ENCODE results near the gene DDC. TPM values are rescaled to one million over a fixed set of nuclear protein-coding genes. Genes with fewer than 3 reads are reported as not detected.

The DDC gene, protein sequence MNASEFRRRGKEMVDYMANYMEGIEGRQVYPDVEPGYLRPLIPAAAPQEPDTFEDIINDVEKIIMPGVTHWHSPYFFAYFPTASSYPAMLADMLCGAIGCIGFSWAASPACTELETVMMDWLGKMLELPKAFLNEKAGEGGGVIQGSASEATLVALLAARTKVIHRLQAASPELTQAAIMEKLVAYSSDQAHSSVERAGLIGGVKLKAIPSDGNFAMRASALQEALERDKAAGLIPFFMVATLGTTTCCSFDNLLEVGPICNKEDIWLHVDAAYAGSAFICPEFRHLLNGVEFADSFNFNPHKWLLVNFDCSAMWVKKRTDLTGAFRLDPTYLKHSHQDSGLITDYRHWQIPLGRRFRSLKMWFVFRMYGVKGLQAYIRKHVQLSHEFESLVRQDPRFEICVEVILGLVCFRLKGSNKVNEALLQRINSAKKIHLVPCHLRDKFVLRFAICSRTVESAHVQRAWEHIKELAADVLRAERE
- total RNA-seq (under 1 TPM in 3 of 7 donors, not detected in 4; 0.26 to 0.55 (median 0.51) TPM), polyA plus RNA-seq (under 1 TPM; 0.03 to 0.32 (median 0.13) TPM)
- long read RNA-seq, donor 1: 0 reads
- long read RNA-seq, donor 2: 0 reads

DNA sequence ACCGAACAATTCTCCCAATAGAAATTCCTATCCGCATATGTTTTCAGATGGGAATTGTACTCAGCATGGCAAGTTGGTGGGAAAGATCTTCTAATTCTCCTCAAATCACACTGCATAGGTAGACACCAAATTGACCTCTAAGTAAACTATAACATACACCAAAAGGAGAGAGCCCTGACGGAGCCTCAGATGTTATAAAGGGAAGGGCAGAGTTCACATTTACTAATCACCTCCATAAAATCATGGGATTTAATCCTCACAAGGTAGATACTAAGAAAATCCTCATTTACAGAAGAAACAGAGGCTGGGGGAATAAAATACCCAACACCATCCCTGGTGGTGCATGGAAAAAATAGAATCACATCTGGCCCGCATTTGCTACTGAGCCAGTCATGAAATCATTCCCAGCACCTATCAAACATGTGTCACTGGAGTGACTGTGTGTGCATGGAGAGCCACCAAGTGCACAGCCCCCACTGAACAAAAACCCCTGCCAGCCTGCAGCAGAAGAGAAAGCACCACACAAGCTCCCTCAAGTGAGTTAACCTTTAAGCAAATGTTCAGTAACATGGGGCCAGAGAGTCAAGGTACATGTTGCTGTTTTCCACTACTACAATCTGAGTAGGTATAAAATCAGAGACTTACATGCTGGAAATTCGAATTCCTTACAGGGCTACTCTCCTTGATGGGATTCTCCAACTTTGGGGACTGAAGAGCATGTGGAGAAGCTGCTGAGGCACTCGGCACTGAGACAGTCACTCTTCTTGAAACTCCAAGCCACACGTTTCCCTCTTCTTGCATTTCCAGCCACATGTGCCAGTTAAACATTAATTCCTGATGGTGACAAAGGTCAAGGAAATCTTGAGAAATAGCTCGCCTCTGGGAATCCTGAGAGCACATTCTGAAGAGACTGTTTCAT is at the start of gene DDC:
TSS of gene DDC (minus strand) at position 766 of the 919 bp plus-strand sequence. CDS start 21,320 bp downstream, outside the sequence.
- no peak within 1 kb of the TSS for H3K27ac ChIP-seq
- H3K4me3 ChIP-seq: no peak within 1 kb of the TSS
- no peaks in the 10 kb centered on the region for H3K36me3 ChIP-seq
- intact Hi-C loops (cut with DNase I; ENCODE audit: low total_unique reads): no loop called here
- peaks cover 0 to 2% (median under 1%) of the 10 kb centered on the region in 8 donors for H3K9me3 ChIP-seq
- H3K27me3 ChIP-seq (replicated peaks in 1 of 7): peaks cover 0 to 12% (median 0%) of the 10 kb centered on the region in 7 donors
- WGBS, 5 donors: 66 to 72% (median 72%) methylated on average over 8 of the region's 8 CpGs
- H3K4me1 ChIP-seq: no peaks in the 10 kb centered on the region
- TF ChIP-seq, protein P1, sequence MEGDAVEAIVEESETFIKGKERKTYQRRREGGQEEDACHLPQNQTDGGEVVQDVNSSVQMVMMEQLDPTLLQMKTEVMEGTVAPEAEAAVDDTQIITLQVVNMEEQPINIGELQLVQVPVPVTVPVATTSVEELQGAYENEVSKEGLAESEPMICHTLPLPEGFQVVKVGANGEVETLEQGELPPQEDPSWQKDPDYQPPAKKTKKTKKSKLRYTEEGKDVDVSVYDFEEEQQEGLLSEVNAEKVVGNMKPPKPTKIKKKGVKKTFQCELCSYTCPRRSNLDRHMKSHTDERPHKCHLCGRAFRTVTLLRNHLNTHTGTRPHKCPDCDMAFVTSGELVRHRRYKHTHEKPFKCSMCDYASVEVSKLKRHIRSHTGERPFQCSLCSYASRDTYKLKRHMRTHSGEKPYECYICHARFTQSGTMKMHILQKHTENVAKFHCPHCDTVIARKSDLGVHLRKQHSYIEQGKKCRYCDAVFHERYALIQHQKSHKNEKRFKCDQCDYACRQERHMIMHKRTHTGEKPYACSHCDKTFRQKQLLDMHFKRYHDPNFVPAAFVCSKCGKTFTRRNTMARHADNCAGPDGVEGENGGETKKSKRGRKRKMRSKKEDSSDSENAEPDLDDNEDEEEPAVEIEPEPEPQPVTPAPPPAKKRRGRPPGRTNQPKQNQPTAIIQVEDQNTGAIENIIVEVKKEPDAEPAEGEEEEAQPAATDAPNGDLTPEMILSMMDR (IDR thresholded peaks at IDR 0.05 in 8 of 11, conservative IDR thresholded peaks at IDR 0.05 in 3 of 11): no peak
- TF ChIP-seq POLR2A (IDR thresholded peaks at IDR 0.05): no peak
- no peak for TF ChIP-seq POLR2AphosphoS5 (IDR thresholded peaks at IDR 0.05)
- no peak for DNase-seq

DNA sequence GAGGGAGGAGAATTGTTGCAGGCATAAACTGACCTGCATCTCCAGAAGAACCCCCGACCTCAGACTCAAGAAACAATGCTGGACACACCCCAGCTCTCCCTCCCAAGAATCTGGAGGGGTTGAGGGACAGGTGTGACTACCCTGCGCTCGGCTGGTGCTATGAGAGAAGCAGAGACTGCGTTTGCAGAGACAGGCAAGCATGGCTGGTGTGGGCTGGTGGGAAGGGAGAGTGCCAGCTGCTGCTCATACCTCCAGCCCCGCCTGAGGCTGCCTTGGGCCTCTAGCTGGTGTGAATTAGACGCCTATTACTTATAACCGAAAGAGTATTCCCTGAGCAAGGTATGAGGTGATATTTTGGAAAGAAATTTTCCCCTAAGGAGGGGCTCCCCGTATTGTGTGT is 48.3 kb upstream of the DDC start:
- Histone ChIP-seq H3K4me3 (no peak overlapping the region), H3K27ac (no peak overlapping the region), H3K9me3 (no peaks in the 10 kb centered on the region), H3K36me3 (peaks cover 0 to 100% (median 30%) of the 10 kb centered on the region in 6 donors), H3K4me1 (peaks cover 0 to 19% (median 15%) of the 10 kb centered on the region in 6 donors), H3K27me3 (replicated peaks in 1 of 7) (no peaks in the 10 kb centered on the region)
- 85 to 95% (median 88%) methylated on average over 8 of the region's 8 CpGs for WGBS, 5 donors
- intact Hi-C loops (cut with DNase I; ENCODE audit: low total_unique reads): no loop called here
- DNase-seq: no peak
- TF ChIP-seq, protein P1 (IDR thresholded peaks at IDR 0.05 in 8 of 11, conservative IDR thresholded peaks at IDR 0.05 in 3 of 11): no peak
- TF ChIP-seq POLR2A (IDR thresholded peaks at IDR 0.05): no peak

DNA sequence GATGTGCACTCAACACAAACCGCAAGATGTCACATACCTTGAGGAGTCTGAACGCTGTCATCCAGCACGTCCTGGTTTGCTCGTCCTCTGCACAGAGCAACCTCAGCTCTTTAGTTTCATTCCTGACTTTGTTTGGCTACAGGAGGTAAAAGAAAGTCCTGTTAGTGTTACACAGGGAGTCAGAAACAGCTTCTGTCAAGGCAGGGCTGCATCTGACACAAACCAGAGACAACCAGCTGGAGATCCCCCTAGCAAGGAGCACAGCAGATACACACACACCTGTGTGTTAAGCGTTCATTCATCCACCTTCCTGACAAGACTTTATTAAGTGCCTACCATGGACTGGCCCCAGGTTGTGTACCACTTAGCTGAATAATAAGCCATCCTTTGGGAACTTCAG is 47.5 kb upstream of the DDC start:
- no peaks in the 10 kb centered on the region for H3K9me3 ChIP-seq
- no peak for TF ChIP-seq POLR2AphosphoS5 (IDR thresholded peaks at IDR 0.05)
- TF ChIP-seq POLR2A (IDR thresholded peaks at IDR 0.05): no peak
- TF ChIP-seq, protein P1 (IDR thresholded peaks at IDR 0.05 in 8 of 11, conservative IDR thresholded peaks at IDR 0.05 in 3 of 11): no peak
- no peak overlapping the region for H3K4me3 ChIP-seq
- no peaks in the 10 kb centered on the region for H3K27me3 ChIP-seq (replicated peaks in 1 of 7)
- no peak overlapping the region for H3K27ac ChIP-seq
- DNase-seq: no peak
- peaks cover 0 to 100% (median 30%) of the 10 kb centered on the region in 6 donors for H3K36me3 ChIP-seq
- WGBS, 5 donors: 89 to 97% (median 95%) methylated on average over 5 of the region's 5 CpGs
- intact Hi-C loops (cut with DNase I; ENCODE audit: low total_unique reads): no loop called here
- peaks cover 0 to 24% (median 15%) of the 10 kb centered on the region in 6 donors for H3K4me1 ChIP-seq
